GM12864 (cell line): Measurements from ENCODE around the gene RFX2.
"Not testable (repeated sequence)": the region's sequence is repeated elsewhere in the genome, so short reads cannot be mapped to it uniquely, and the experiment has no call there.

ENCODE experiments used
- DNase-seq: peaks from one replicate; pipeline ENCODE4 v3.0.0-alpha.2; 2011; ENCODE audit warnings: low read depth
- H3K4me3 ChIP-seq: 2 replicates; pipeline ENCODE4 v1.5.1; 2011; ENCODE audit warnings: mild to moderate bottlenecking, low read depth, low read length, control low read depth
- CTCF ChIP-seq: IDR thresholded peaks from 2 replicates; pipeline ENCODE4 v1.5.1; 2011; ENCODE audit warnings: low read depth, mild to moderate bottlenecking, moderate library complexity, low read length, control low read depth, inconsistent platforms; ENCODE audit errors: missing control alignments

Gene RFX2

GRCh38 chr19:6012426-6013170 lies 97.7 kb downstream of the RFX2 start:
- no peak for DNase-seq
- no peak overlapping the region for H3K4me3 ChIP-seq
- TF ChIP-seq CTCF, result no peak

- DNase-seq, result no peak
- no peak for TF ChIP-seq CTCF
- H3K4me3 ChIP-seq, result no peak overlapping the region
Measured at GRCh38 chr19:6011794-6012193, 98.5 kb downstream of the RFX2 start.

GRCh38 chr19:6011206-6011605 lies 99.1 kb downstream of the RFX2 start:
- no peak overlapping the region for H3K4me3 ChIP-seq
- no peak for TF ChIP-seq CTCF
- no peak for DNase-seq

GRCh38 chr19:6010107-6010506 lies 100.2 kb downstream of the RFX2 start:
- no peak for DNase-seq
- TF ChIP-seq CTCF, result no peak
- no peak overlapping the region for H3K4me3 ChIP-seq

DNA sequence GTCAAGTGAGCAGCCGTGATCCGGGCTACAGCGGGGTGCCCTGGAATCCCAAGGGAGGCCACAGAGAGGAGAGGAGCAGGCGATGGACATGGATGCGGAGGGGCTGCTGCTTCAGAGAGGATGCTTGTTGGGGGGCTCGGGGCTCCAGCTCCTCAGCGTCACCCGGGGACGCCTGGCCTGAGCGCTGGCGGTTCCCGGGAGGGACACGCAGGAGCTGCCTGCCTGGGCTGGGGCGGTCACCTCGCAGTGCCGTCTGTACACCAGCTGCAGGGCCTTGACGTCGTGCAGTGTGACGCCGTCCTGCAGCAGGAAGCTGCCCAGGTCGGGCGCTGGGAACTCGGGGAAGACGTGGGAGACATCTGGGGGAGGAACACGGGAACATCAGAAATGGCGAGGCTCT lies 102.4 kb downstream of the RFX2 start:
- no peak for DNase-seq
- no peak overlapping the region for H3K4me3 ChIP-seq
- TF ChIP-seq CTCF, result no peak

DNA sequence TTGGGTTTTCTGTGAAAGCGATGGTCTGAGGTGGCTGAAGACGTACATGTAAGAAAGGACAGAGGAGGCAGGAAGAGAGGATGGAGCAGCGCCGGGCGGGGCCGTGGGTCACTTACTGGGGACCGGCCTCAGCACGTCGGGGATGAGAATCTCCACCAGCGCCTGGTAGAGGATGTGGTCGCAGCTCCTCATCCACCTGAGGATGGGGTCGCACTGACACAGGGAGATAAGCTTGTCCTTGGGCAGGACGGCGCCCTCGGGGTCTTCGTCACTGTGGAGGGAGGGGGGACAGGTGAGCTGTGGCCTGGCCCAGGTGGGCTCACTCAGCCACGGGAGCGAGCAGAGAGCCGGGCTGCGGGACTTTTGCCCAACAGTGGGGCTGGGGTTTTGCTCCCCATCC lies 103.4 kb downstream of the RFX2 start:
- no peak for DNase-seq
- H3K4me3 ChIP-seq, result no peak overlapping the region
- no peak for TF ChIP-seq CTCF

DNA sequence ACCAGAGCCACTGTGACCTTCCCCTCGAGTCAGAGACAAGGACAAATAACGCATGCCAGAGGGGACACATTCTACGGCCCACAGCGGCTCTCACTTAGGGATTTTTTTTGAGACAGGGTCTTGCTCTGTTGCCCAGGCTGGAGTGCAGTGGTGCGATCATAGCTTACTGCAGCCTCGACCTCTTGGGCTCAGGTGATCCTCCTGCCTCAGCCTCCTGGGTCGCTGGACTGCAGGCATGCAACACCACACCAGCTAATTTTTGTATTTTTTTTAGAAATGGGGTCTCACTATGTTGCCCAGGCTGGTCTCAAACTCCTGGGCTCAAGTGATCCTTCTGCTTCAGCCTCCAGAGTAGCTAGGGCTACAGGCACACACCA lies 104.2 kb downstream of the RFX2 start:
- DNase-seq, H3K4me3 ChIP-seq: not testable (repeated sequence)
